GM04503 (cell line): Measurements from ENCODE around the gene SLC12A7.
A peak's percentile ranks its signal among the peaks of the same experiment; 100 is the strongest.
"Not testable (repeated sequence)": the region's sequence is repeated elsewhere in the genome, so short reads cannot be mapped to it uniquely, and the experiment has no call there.

Experiments used
- DNase-seq: peaks from one replicate; pipeline ENCODE4 v3.0.0-alpha.2; 2012; ENCODE audit warnings: low read depth

The SLC12A7 gene

GRCh38 chr5:1062761-1063568, 48.9 kb downstream of the SLC12A7 start:
- DNase-seq = no peak

- DNase-seq = no peak
These were observed 49.9 kb downstream of the SLC12A7 start for GRCh38 chr5:1061916-1062315.

- not testable (repeated sequence) for DNase-seq
These were observed 50.6 kb downstream of the SLC12A7 start for GRCh38 chr5:1061292-1061691.

GRCh38 chr5:1060535-1060981, 51.3 kb downstream of the SLC12A7 start:
- DNase-seq = no peak

- DNase-seq = no peak
These were observed 52.0 kb downstream of the SLC12A7 start for GRCh38 chr5:1059884-1060263.

GRCh38 chr5:1058988-1059883, 52.6 kb downstream of the SLC12A7 start:
- DNase-seq = no peak

GRCh38 chr5:1058083-1058945, 53.5 kb downstream of the SLC12A7 start:
- no peak for DNase-seq

GRCh38 chr5:1057485-1058082, 54.3 kb downstream of the SLC12A7 start:
- DNase-seq = no peak

GRCh38 chr5:1056611-1057484, 55.0 kb downstream of the SLC12A7 start:
- DNase-seq = no peak

GRCh38 chr5:1055896-1056610, 55.8 kb downstream of the SLC12A7 start:
- DNase-seq = no peak

GRCh38 chr5:1054799-1055775, 56.8 kb downstream of the SLC12A7 start:
- no peak for DNase-seq

- no peak for DNase-seq
These were observed 57.7 kb downstream of the SLC12A7 start for GRCh38 chr5:1054018-1054798.

GRCh38 chr5:1053391-1054017, 58.4 kb downstream of the SLC12A7 start:
- peak; percentile 44 for DNase-seq

- no peak for DNase-seq
These were observed 59.0 kb downstream of the SLC12A7 start for GRCh38 chr5:1052641-1053390.

GRCh38 chr5:1052076-1052475, 59.8 kb downstream of the SLC12A7 start:
- no peak for DNase-seq

GRCh38 chr5:1051366-1051720, 60.5 kb downstream of the SLC12A7 start:
- DNase-seq = no peak
